ENCODE results near the gene PRPF19. TPM values are rescaled to one million over a fixed set of nuclear protein-coding genes. Genes with fewer than 3 reads are reported as not detected.

PRPF19 gene
- total and polyA plus RNA-seq, 9 donors, result 32.6 to 94.5 (median 73.4) TPM

GRCh38 chr11:60891103-60891741 is 15.2 kb downstream of the PRPF19 start:
- no peaks in the 10 kb centered on the region for H3K27me3 ChIP-seq (ENCODE audit: control insufficient read depth, insufficient read depth, low read length)
- no peak overlapping the region for H3K27ac ChIP-seq (ENCODE audit: low read length)
- WGBS (ENCODE audit: insufficient coverage), result 77% methylated on average over 3 of the region's 7 CpGs
- no peaks in the 10 kb centered on the region for H3K9me3 ChIP-seq (replicated peaks; ENCODE audit: control insufficient read depth, low read depth, low read length)
- H3K4me1 ChIP-seq (ENCODE audit: control insufficient read depth, insufficient read depth, low read length), result no peaks in the 10 kb centered on the region
- peaks cover 66% of the 10 kb centered on the region for H3K36me3 ChIP-seq (ENCODE audit: control insufficient read depth, insufficient read depth, low read length)
- no peak for DNase-seq
- H3K4me3 ChIP-seq (ENCODE audit: low read length), result no peak overlapping the region

- H3K4me1 ChIP-seq (ENCODE audit: control insufficient read depth, insufficient read depth, low read length), result no peaks in the 10 kb centered on the region
- 50% methylated on average over 2 of the region's 5 CpGs for WGBS (ENCODE audit: insufficient coverage)
- no peak overlapping the region for H3K27ac ChIP-seq (ENCODE audit: low read length)
- no peak overlapping the region for H3K4me3 ChIP-seq (ENCODE audit: low read length)
- no peaks in the 10 kb centered on the region for H3K9me3 ChIP-seq (replicated peaks; ENCODE audit: control insufficient read depth, low read depth, low read length)
- H3K36me3 ChIP-seq (ENCODE audit: control insufficient read depth, insufficient read depth, low read length), result peaks cover 61% of the 10 kb centered on the region
- H3K27me3 ChIP-seq (ENCODE audit: control insufficient read depth, insufficient read depth, low read length), result no peaks in the 10 kb centered on the region
- no peak for DNase-seq
Measured at GRCh38 chr11:60890696-60891095, 15.7 kb downstream of the PRPF19 start.

GRCh38 chr11:60889869-60890311 is 16.5 kb downstream of the PRPF19 start:
- no peaks in the 10 kb centered on the region for H3K27me3 ChIP-seq (ENCODE audit: control insufficient read depth, insufficient read depth, low read length)
- peaks cover 54% of the 10 kb centered on the region for H3K36me3 ChIP-seq (ENCODE audit: control insufficient read depth, insufficient read depth, low read length)
- H3K4me1 ChIP-seq (ENCODE audit: control insufficient read depth, insufficient read depth, low read length), result no peaks in the 10 kb centered on the region
- no peak overlapping the region for H3K27ac ChIP-seq (ENCODE audit: low read length)
- no peak overlapping the region for H3K4me3 ChIP-seq (ENCODE audit: low read length)
- 72% methylated on average over 6 of the region's 6 CpGs for WGBS (ENCODE audit: insufficient coverage)
- no peaks in the 10 kb centered on the region for H3K9me3 ChIP-seq (replicated peaks; ENCODE audit: control insufficient read depth, low read depth, low read length)
- DNase-seq, result no peak

GRCh38 chr11:60887556-60887955 is 18.8 kb downstream of the PRPF19 start:
- DNase-seq, result peak; percentile 54
- H3K4me3 ChIP-seq (ENCODE audit: low read length), result no peak overlapping the region
- WGBS (ENCODE audit: insufficient coverage), result 55% methylated on average over 5 of the region's 5 CpGs

GRCh38 chr11:60880643-60881282 is 25.6 kb downstream of the PRPF19 start:
- 46% methylated on average over 6 of the region's 8 CpGs for whole genome bisulfite sequencing (ENCODE audit: insufficient coverage)
- no peak for DNase-seq

More at GRCh38 chr11:60887556-60887955, 18.8 kb downstream of the PRPF19 start:
- no peaks in the 10 kb centered on the region for H3K27me3 ChIP-seq (ENCODE audit: control insufficient read depth, insufficient read depth, low read length)
- peaks cover 34% of the 10 kb centered on the region for H3K36me3 ChIP-seq (ENCODE audit: control insufficient read depth, insufficient read depth, low read length)
- no peaks in the 10 kb centered on the region for H3K9me3 ChIP-seq (replicated peaks; ENCODE audit: control insufficient read depth, low read depth, low read length)
- H3K4me1 ChIP-seq (ENCODE audit: control insufficient read depth, insufficient read depth, low read length), result no peaks in the 10 kb centered on the region
- no peak overlapping the region for H3K27ac ChIP-seq (ENCODE audit: low read length)

GRCh38 chr11:60879971-60880588 is 26.3 kb downstream of the PRPF19 start:
- Histone ChIP-seq H3K4me1 (ENCODE audit: control insufficient read depth, insufficient read depth, low read length) (peaks cover 31% of the 10 kb centered on the region), H3K27me3 (ENCODE audit: control insufficient read depth, insufficient read depth, low read length) (no peaks in the 10 kb centered on the region), H3K27ac (ENCODE audit: low read length) (no peak overlapping the region), H3K9me3 (replicated peaks; ENCODE audit: control insufficient read depth, low read depth, low read length) (no peaks in the 10 kb centered on the region), H3K4me3 (ENCODE audit: low read length) (no peak overlapping the region), H3K36me3 (ENCODE audit: control insufficient read depth, insufficient read depth, low read length) (peaks cover 15% of the 10 kb centered on the region)
- no peak for DNase-seq
- 17% methylated on average over 1 of the region's 5 CpGs for WGBS (ENCODE audit: insufficient coverage)

More at GRCh38 chr11:60880643-60881282, 25.6 kb downstream of the PRPF19 start:
- Histone ChIP-seq H3K4me3 (ENCODE audit: low read length) (no peak overlapping the region), H3K4me1 (ENCODE audit: control insufficient read depth, insufficient read depth, low read length) (peaks cover 24% of the 10 kb centered on the region), H3K27ac (ENCODE audit: low read length) (no peak overlapping the region), H3K36me3 (ENCODE audit: control insufficient read depth, insufficient read depth, low read length) (peaks cover 15% of the 10 kb centered on the region), H3K27me3 (ENCODE audit: control insufficient read depth, insufficient read depth, low read length) (no peaks in the 10 kb centered on the region), H3K9me3 (replicated peaks; ENCODE audit: control insufficient read depth, low read depth, low read length) (no peaks in the 10 kb centered on the region)

- no peak for DNase-seq
- peaks cover 15% of the 10 kb centered on the region for H3K36me3 ChIP-seq (ENCODE audit: control insufficient read depth, insufficient read depth, low read length)
- H3K4me3 ChIP-seq (ENCODE audit: low read length), result no peak overlapping the region
- H3K27me3 ChIP-seq (ENCODE audit: control insufficient read depth, insufficient read depth, low read length), result no peaks in the 10 kb centered on the region
- peaks cover 39% of the 10 kb centered on the region for H3K4me1 ChIP-seq (ENCODE audit: control insufficient read depth, insufficient read depth, low read length)
- no peaks in the 10 kb centered on the region for H3K9me3 ChIP-seq (replicated peaks; ENCODE audit: control insufficient read depth, low read depth, low read length)
- H3K27ac ChIP-seq (ENCODE audit: low read length), result peak overlapping the region; percentile 73
- no CpG with 5 or more reads among the region's 1 CpG for WGBS (ENCODE audit: insufficient coverage)
Measured at GRCh38 chr11:60879104-60879503, 27.3 kb downstream of the PRPF19 start.

GRCh38 chr11:60878245-60879101 is 27.9 kb downstream of the PRPF19 start:
- H3K9me3 ChIP-seq (replicated peaks; ENCODE audit: control insufficient read depth, low read depth, low read length), result no peaks in the 10 kb centered on the region
- H3K4me1 ChIP-seq (ENCODE audit: control insufficient read depth, insufficient read depth, low read length), result peaks cover 45% of the 10 kb centered on the region
- 13% methylated on average over 1 of the region's 5 CpGs for WGBS (ENCODE audit: insufficient coverage)
- peaks cover 15% of the 10 kb centered on the region for H3K36me3 ChIP-seq (ENCODE audit: control insufficient read depth, insufficient read depth, low read length)
- no peak overlapping the region for H3K4me3 ChIP-seq (ENCODE audit: low read length)
- DNase-seq, result peak; percentile 90
- no peaks in the 10 kb centered on the region for H3K27me3 ChIP-seq (ENCODE audit: control insufficient read depth, insufficient read depth, low read length)
- peak overlapping the region; percentile 73 for H3K27ac ChIP-seq (ENCODE audit: low read length)

- H3K36me3 ChIP-seq (ENCODE audit: control insufficient read depth, insufficient read depth, low read length), result peaks cover 15% of the 10 kb centered on the region
- 94% methylated on average over 2 of the region's 2 CpGs for WGBS (ENCODE audit: insufficient coverage)
- no peak overlapping the region for H3K4me3 ChIP-seq (ENCODE audit: low read length)
- DNase-seq, result no peak
- no peaks in the 10 kb centered on the region for H3K27me3 ChIP-seq (ENCODE audit: control insufficient read depth, insufficient read depth, low read length)
- no peaks in the 10 kb centered on the region for H3K9me3 ChIP-seq (replicated peaks; ENCODE audit: control insufficient read depth, low read depth, low read length)
- peak overlapping the region; percentile 72 for H3K27ac ChIP-seq (ENCODE audit: low read length)
- H3K4me1 ChIP-seq (ENCODE audit: control insufficient read depth, insufficient read depth, low read length), result peaks cover 68% of the 10 kb centered on the region
Measured at GRCh38 chr11:60876168-60876485, 30.3 kb downstream of the PRPF19 start.
